ENCODE measurements around the gene PTGES2. TPM values are rescaled to one million over a fixed set of nuclear protein-coding genes. Genes with fewer than 3 reads are reported as not detected.

Gene PTGES2
- polyA plus RNA-seq, 1 donor from 2014 or later, result 55.9 TPM

DNA sequence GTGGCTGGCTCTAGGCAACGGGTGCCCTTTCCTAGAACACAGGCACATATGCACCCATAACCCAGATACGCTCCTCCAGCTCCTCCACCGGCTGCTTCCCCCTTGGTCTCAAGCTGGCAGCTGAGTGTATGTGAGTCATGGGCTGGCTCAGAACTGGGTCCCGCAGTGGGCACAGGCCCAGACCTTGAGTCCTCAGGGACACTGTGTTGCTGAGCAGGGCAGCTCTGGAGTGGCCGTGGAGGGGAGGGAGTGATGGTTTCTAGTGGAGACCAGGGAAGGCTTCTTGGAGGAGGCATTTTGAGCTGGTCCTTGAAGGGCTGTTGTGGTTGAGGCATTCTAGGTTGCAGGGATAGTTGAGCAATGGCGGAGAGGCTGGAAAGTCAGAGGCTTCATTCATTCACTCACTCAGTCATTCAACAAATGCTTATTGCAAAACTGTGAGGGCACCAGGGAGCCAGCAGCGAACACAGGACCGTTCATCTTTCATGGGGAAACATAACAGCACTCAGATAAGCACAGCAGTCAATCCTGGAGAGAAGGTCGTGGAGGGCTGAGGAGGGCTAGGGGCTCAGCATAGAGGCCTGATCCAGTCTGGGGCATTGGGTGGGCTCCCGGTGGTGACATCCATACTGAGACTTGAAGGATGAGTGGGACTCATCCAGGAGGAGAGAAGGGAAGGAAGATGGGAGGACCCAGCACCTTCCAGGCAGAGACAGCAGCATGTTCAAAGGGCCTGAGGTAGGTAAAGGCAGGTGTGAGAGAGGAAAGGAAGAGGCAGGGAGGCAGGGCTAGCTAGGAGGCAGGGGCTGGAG, 34.9 kb upstream of the PTGES2 start:
- no peaks in the 10 kb centered on the region for H4K20me1 ChIP-seq (ENCODE audit: insufficient read depth)
- no peaks in the 10 kb centered on the region for H3K79me2 ChIP-seq (replicated peaks; ENCODE audit: insufficient read depth, low read length)
- no peaks in the 10 kb centered on the region for H3K9me2 ChIP-seq (ENCODE audit: insufficient read depth, low read length)
- H3K4me2 ChIP-seq (ENCODE audit: low read length), result no peak overlapping the region
- H3K4me3 ChIP-seq (ENCODE audit: low read length), result no peak overlapping the region
- no peaks in the 10 kb centered on the region for H3K9me3 ChIP-seq (ENCODE audit: low read length)
- H3K9ac ChIP-seq (ENCODE audit: low read length), result no peak overlapping the region
- TF ChIP-seq RAD21 (conservative IDR thresholded peaks at IDR 0.05), result no peak
- TF ChIP-seq SMC3 (conservative IDR thresholded peaks at IDR 0.05; ENCODE audit: poor library complexity), result no peak
- no peak for TF ChIP-seq MXI1 (conservative IDR thresholded peaks at IDR 0.05; ENCODE audit: poor library complexity, severe bottlenecking)
- TF ChIP-seq, protein P1, sequence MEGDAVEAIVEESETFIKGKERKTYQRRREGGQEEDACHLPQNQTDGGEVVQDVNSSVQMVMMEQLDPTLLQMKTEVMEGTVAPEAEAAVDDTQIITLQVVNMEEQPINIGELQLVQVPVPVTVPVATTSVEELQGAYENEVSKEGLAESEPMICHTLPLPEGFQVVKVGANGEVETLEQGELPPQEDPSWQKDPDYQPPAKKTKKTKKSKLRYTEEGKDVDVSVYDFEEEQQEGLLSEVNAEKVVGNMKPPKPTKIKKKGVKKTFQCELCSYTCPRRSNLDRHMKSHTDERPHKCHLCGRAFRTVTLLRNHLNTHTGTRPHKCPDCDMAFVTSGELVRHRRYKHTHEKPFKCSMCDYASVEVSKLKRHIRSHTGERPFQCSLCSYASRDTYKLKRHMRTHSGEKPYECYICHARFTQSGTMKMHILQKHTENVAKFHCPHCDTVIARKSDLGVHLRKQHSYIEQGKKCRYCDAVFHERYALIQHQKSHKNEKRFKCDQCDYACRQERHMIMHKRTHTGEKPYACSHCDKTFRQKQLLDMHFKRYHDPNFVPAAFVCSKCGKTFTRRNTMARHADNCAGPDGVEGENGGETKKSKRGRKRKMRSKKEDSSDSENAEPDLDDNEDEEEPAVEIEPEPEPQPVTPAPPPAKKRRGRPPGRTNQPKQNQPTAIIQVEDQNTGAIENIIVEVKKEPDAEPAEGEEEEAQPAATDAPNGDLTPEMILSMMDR (IDR thresholded peaks at IDR 0.05; ENCODE audit: poor library complexity, severe bottlenecking), result no peak
- H3K27me3 ChIP-seq (ENCODE audit: insufficient read depth, low read depth, low read length), result no peaks in the 10 kb centered on the region
- no peak overlapping the region for H3K27ac ChIP-seq (ENCODE audit: low read length)
- peaks cover 3% of the 10 kb centered on the region for H3K36me3 ChIP-seq (ENCODE audit: insufficient read depth, low read length)
- H3F3A ChIP-seq (ENCODE audit: insufficient read depth, low read length, poor library complexity, severe bottlenecking), result no peaks in the 10 kb centered on the region
- no peak overlapping the region for H2AFZ ChIP-seq (ENCODE audit: low read depth, low read length)

DNA sequence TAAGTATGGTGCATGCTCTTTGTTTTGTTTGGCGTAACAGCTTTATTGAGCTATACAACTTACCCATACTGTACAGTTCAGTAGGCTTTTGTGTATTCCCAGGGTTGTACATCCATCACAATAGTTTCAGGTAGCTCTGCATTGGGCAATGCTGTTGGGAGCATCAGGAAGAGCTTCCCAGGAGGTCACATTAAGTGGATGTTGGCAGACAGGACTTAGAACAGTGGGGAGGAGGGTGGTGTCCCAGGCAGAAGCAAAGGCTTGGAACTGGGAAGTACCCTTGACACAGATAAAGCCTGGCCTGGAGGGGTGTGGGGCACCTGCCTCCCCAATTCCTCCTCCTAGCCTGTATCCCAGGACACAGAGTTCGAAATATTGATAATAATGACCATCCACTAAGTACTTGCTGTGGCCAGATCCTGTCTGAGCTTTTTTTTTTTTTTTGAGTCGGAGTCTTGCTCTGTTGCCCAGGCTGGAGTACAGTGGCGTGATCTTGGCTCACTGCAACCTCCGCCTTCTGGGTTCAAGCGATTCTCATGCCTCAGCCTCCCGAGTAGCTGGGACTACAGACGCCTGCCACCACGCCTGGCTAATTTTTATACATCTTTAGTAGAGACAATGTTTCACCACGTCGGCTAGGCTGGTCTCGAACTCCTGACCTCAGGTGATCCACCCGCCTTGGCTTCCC, 33.8 kb upstream of the PTGES2 start:
- Histone ChIP-seq H3K9me2 (ENCODE audit: insufficient read depth, low read length) (no peaks in the 10 kb centered on the region), H3K27ac (ENCODE audit: low read length) (no peak overlapping the region), H3K9ac (ENCODE audit: low read length) (peak overlapping the region; percentile 69), H2AFZ (ENCODE audit: low read depth, low read length) (no peak overlapping the region), H4K20me1 (ENCODE audit: insufficient read depth) (no peaks in the 10 kb centered on the region), H3K4me2 (ENCODE audit: low read length) (peak overlapping the region; percentile 92), H3K9me3 (ENCODE audit: low read length) (no peaks in the 10 kb centered on the region), H3K79me2 (replicated peaks; ENCODE audit: insufficient read depth, low read length) (no peaks in the 10 kb centered on the region), H3F3A (ENCODE audit: insufficient read depth, low read length, poor library complexity, severe bottlenecking) (no peaks in the 10 kb centered on the region), H3K4me3 (ENCODE audit: low read length) (peak overlapping the region; percentile 75), H3K27me3 (ENCODE audit: insufficient read depth, low read depth, low read length) (no peaks in the 10 kb centered on the region), H3K36me3 (ENCODE audit: insufficient read depth, low read length) (peaks cover 3% of the 10 kb centered on the region)
- TF ChIP-seq SMC3 (conservative IDR thresholded peaks at IDR 0.05; ENCODE audit: poor library complexity), result no peak
- no peak for TF ChIP-seq RAD21 (conservative IDR thresholded peaks at IDR 0.05)
- TF ChIP-seq, protein P2, sequence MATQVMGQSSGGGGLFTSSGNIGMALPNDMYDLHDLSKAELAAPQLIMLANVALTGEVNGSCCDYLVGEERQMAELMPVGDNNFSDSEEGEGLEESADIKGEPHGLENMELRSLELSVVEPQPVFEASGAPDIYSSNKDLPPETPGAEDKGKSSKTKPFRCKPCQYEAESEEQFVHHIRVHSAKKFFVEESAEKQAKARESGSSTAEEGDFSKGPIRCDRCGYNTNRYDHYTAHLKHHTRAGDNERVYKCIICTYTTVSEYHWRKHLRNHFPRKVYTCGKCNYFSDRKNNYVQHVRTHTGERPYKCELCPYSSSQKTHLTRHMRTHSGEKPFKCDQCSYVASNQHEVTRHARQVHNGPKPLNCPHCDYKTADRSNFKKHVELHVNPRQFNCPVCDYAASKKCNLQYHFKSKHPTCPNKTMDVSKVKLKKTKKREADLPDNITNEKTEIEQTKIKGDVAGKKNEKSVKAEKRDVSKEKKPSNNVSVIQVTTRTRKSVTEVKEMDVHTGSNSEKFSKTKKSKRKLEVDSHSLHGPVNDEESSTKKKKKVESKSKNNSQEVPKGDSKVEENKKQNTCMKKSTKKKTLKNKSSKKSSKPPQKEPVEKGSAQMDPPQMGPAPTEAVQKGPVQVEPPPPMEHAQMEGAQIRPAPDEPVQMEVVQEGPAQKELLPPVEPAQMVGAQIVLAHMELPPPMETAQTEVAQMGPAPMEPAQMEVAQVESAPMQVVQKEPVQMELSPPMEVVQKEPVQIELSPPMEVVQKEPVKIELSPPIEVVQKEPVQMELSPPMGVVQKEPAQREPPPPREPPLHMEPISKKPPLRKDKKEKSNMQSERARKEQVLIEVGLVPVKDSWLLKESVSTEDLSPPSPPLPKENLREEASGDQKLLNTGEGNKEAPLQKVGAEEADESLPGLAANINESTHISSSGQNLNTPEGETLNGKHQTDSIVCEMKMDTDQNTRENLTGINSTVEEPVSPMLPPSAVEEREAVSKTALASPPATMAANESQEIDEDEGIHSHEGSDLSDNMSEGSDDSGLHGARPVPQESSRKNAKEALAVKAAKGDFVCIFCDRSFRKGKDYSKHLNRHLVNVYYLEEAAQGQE (IDR thresholded peaks at IDR 0.05; ENCODE audit: borderline replicate concordance), result no peak
- no peak for TF ChIP-seq POLR2AphosphoS5 (IDR thresholded peaks at IDR 0.05)
- TF ChIP-seq MXI1 (conservative IDR thresholded peaks at IDR 0.05; ENCODE audit: poor library complexity, severe bottlenecking), result no peak
- no peak for TF ChIP-seq TAF1 (IDR thresholded peaks at IDR 0.05; ENCODE audit: low read depth)
- no peak for TF ChIP-seq EZH2 (IDR thresholded peaks at IDR 0.05; ENCODE audit: borderline replicate concordance, insufficient read depth, low read length, poor library complexity, severe bottlenecking)
- TF ChIP-seq, protein P1 (IDR thresholded peaks at IDR 0.05; ENCODE audit: poor library complexity, severe bottlenecking), result no peak
- no peak for TF ChIP-seq EP300 (conservative IDR thresholded peaks at IDR 0.05; ENCODE audit: poor library complexity, severe bottlenecking)

Measured in neural cell (in vitro differentiated cells).